Measurements from ENCODE around the gene BLNK. TPM values are rescaled to one million over a fixed set of nuclear protein-coding genes. Genes with fewer than 3 reads are reported as not detected.

BLNK gene
- total RNA-seq, 1 donor: 0.36 TPM

GRCh38 chr10:96276831-96277230 is 5.5 kb upstream of the BLNK start:
- H3K27me3 ChIP-seq (ENCODE audit: insufficient read depth, low read length): no peaks in the 10 kb centered on the region
- no peaks in the 10 kb centered on the region for H3K4me1 ChIP-seq (ENCODE audit: insufficient read depth, low read length)
- H3K4me3 ChIP-seq (ENCODE audit: insufficient read depth, low read length): no peak overlapping the region
- DNase-seq (ENCODE audit: insufficient read length, low spot score, missing footprints): no peak
- no peaks in the 10 kb centered on the region for H3K9me3 ChIP-seq (ENCODE audit: low read depth, low read length)
- no peaks in the 10 kb centered on the region for H3K79me2 ChIP-seq (ENCODE audit: insufficient read depth, low read length)
- no peak for TF ChIP-seq CTCF (IDR thresholded peaks at IDR 0.05; ENCODE audit: extremely low read depth, low read depth, low read length)
- no peak overlapping the region for H2AFZ ChIP-seq (ENCODE audit: low read length)
- no peak overlapping the region for H3K4me2 ChIP-seq (ENCODE audit: insufficient read depth, low read length)
- H3K27ac ChIP-seq (ENCODE audit: low read depth, low read length): no peak overlapping the region
- no peaks in the 10 kb centered on the region for H4K20me1 ChIP-seq (ENCODE audit: insufficient read depth, low read length)
- no peaks in the 10 kb centered on the region for H3K36me3 ChIP-seq (ENCODE audit: insufficient read depth, low read length)

DNA sequence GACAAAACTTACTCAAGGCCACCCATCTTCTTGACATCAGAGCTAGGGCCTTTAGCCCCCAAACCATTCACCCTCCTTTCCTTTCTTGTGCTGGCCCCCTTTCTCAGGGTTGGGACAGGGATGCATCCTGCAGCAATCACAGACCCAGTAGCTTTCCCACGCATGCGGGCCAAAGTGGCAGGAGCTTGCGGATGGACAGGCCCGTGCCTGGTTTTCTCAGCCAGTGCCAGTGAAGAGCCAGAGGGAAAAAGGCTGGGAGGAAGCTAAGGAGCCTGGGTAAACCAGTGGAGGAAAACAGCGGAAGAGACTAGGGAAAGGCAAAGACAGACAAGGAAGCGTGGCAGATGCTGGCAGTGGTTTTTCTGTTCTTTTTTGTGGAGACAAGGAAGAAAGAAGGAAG is 5.1 kb upstream of the BLNK start:
- H3K27ac ChIP-seq (ENCODE audit: low read depth, low read length): no peak overlapping the region
- H3K9me3 ChIP-seq (ENCODE audit: low read depth, low read length): no peaks in the 10 kb centered on the region
- H3K27me3 ChIP-seq (ENCODE audit: insufficient read depth, low read length): no peaks in the 10 kb centered on the region
- DNase-seq (ENCODE audit: insufficient read length, low spot score, missing footprints): no peak
- H4K20me1 ChIP-seq (ENCODE audit: insufficient read depth, low read length): no peaks in the 10 kb centered on the region
- TF ChIP-seq CTCF (IDR thresholded peaks at IDR 0.05; ENCODE audit: extremely low read depth, low read depth, low read length): no peak
- no peak overlapping the region for H2AFZ ChIP-seq (ENCODE audit: low read length)
- H3K4me3 ChIP-seq (ENCODE audit: insufficient read depth, low read length): no peak overlapping the region
- no peaks in the 10 kb centered on the region for H3K4me1 ChIP-seq (ENCODE audit: insufficient read depth, low read length)
- H3K79me2 ChIP-seq (ENCODE audit: insufficient read depth, low read length): no peaks in the 10 kb centered on the region
- no peaks in the 10 kb centered on the region for H3K36me3 ChIP-seq (ENCODE audit: insufficient read depth, low read length)
- no peak overlapping the region for H3K4me2 ChIP-seq (ENCODE audit: insufficient read depth, low read length)

DNA sequence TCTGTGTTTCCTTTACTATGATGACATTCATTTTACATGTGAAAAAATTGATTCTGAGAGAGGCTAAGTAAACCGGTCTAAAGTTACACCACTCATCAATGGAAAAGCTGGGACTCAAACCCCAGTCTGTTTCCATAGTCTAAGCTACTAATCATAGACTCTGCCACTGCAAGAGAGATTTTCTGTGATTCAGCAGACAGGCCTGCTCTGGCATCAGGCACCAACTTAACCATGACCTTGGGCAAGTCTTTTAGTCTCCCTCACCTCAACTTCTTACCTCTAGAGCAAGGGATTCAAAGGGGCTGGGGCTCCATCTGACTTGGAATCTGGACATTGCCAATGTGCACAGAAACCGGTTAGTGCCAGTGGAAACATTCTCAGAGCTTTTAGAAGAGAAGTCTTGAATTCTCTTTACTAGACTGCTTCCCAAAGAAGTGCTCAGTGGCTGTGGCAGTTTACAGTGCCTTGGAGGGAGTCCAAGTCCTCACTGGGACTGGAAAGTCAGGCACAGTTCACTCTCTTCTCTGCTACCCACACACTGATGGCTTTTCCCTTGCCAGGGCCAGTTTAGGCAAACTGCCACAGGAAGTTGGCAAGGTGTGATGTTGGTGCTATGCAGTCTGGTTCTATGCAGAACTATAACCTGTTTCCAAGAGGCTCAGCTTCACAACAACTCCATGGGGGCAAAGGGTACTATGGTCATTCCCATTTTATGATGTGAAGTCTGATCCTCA is 4.5 kb upstream of the BLNK start:
- no peaks in the 10 kb centered on the region for H4K20me1 ChIP-seq (ENCODE audit: insufficient read depth, low read length)
- no peaks in the 10 kb centered on the region for H3K4me1 ChIP-seq (ENCODE audit: insufficient read depth, low read length)
- no peaks in the 10 kb centered on the region for H3K36me3 ChIP-seq (ENCODE audit: insufficient read depth, low read length)
- no peaks in the 10 kb centered on the region for H3K9me3 ChIP-seq (ENCODE audit: low read depth, low read length)
- no peaks in the 10 kb centered on the region for H3K27me3 ChIP-seq (ENCODE audit: insufficient read depth, low read length)
- no peak overlapping the region for H3K27ac ChIP-seq (ENCODE audit: low read depth, low read length)
- H3K4me3 ChIP-seq (ENCODE audit: insufficient read depth, low read length): no peak overlapping the region
- no peak for DNase-seq (ENCODE audit: insufficient read length, low spot score, missing footprints)
- H3K79me2 ChIP-seq (ENCODE audit: insufficient read depth, low read length): no peaks in the 10 kb centered on the region
- TF ChIP-seq CTCF (IDR thresholded peaks at IDR 0.05; ENCODE audit: extremely low read depth, low read depth, low read length): no peak
- H3K4me2 ChIP-seq (ENCODE audit: insufficient read depth, low read length): no peak overlapping the region
- no peak overlapping the region for H2AFZ ChIP-seq (ENCODE audit: low read length)

DNA sequence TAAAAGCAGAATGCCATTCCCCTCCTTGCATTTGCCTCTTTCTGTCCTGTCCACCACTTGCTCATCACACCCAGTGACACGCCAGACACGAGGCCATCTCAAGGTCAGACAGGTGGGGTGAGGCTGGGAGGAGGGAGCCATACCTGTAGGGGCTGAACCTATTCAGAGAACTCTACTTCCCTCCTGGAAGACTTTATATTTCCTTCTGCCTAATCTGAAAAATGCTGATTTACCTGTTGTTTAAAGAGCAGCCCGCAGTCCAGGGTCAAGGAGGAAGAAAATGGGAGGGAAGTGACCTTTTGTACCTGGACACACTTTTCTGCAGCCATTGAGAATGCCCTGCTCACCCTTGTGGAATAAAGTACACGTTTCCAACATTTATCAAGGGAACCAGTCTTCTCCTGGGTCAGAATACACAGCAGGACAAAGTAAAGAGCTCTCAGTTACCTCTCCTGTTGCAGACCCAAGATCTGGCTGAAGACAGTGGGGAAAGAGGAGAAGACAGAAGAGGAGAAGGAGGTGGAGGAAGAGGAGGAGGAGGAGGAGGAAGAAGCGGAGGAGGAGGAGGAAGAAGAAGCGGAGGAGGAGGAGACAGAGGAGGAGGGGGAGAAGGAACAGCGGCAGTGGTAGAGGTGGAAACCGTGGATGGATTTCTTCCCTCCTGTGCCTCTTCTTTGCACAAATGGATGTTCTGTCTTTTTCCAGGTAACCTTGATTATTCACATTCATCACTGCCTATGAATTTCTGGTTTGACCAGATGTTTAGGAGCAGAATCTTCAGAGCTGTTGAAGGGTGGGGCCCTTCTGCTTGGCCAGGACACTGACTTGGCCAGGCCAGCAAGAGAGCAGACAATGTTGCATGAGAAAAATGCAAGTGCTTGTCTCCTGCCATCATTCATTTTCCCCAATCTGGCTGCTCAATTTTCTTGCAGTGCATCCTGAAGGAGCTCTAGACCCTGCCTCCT is 1.2 kb upstream of the BLNK start:
- no peaks in the 10 kb centered on the region for H3K4me1 ChIP-seq (ENCODE audit: insufficient read depth, low read length)
- TF ChIP-seq CTCF (IDR thresholded peaks at IDR 0.05; ENCODE audit: extremely low read depth, low read depth, low read length): no peak
- no peaks in the 10 kb centered on the region for H3K36me3 ChIP-seq (ENCODE audit: insufficient read depth, low read length)
- no peaks in the 10 kb centered on the region for H3K9me3 ChIP-seq (ENCODE audit: low read depth, low read length)
- no peaks in the 10 kb centered on the region for H3K79me2 ChIP-seq (ENCODE audit: insufficient read depth, low read length)
- H3K27ac ChIP-seq (ENCODE audit: low read depth, low read length): no peak overlapping the region
- no peak overlapping the region for H3K4me2 ChIP-seq (ENCODE audit: insufficient read depth, low read length)
- H3K27me3 ChIP-seq (ENCODE audit: insufficient read depth, low read length): no peaks in the 10 kb centered on the region
- H2AFZ ChIP-seq (ENCODE audit: low read length): no peak overlapping the region
- no peaks in the 10 kb centered on the region for H4K20me1 ChIP-seq (ENCODE audit: insufficient read depth, low read length)
- H3K4me3 ChIP-seq (ENCODE audit: insufficient read depth, low read length): no peak overlapping the region
- no peak for DNase-seq (ENCODE audit: insufficient read length, low spot score, missing footprints)

Measured in osteoblast (primary cell).